ENCODE results near the gene DSTYK. TPM values are rescaled to one million over a fixed set of nuclear protein-coding genes. Genes with fewer than 3 reads are reported as not detected.

The DSTYK gene
- total RNA-seq, 1 donor from 2014 or later = 16.9 TPM

DNA sequence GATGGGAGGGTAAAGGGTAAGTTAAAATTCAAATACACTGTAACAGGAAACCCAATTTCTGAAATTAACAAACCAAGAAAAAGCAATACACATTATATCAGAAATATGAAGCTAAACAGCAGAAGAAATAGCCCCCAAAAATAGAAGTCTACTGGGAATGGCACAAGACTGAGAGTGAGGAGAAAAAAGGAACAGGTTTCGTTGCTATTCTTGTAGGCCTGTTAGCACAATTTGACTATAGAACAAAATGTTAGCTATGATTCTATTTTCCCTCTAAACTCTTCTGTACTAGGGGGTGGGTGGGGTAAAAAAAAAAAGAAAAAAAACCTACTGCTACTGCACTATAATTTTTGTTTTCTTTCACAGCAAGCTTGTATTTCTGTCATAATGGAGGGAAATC, 102.2 kb downstream of the DSTYK start:
- intact Hi-C loops (cut with DNase I) = no loop called here
- ATAC-seq (no peak), DNase-seq (ENCODE audit: low spot score) (no peak)

DNA sequence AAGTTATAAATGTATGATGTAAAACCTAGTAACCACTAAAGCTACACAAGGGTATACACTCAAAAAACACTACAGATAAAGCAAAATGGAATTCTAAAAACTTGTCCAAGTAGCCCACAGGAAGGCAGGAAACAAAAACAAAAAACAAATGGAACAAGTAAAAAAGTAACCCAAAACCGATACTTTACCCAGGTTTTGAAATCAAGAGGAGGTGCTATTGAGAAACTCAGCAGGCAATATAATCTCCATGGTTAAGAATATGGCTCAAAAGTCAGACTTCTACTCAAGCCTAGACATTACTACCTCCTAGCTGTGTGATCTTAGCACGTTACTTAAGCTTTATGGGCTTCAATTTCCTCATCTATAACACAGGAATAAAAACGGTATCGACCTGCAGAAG, 103.0 kb downstream of the DSTYK start:
- ATAC-seq = no peak
- DNase-seq (ENCODE audit: low spot score) = no peak
- intact Hi-C loops (cut with DNase I) = no loop called here

DNA sequence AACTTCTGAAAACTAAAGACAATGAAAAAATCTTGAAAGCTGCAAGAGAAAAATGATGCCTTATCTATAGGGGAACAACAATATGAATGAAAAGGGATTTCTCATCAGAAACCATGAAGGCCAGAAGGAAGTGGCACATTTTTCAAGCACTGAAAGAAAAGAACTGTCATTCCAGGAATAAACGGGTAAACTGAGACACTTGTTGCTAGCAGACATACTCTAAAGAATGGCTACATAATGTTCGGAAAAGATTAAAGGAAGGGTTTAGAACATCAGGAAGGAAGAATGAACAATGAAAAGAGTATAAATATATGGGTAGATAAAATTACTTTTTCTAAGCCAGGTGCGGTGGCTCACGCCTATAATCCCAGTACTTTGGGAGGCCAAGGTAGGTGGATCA, 104.2 kb downstream of the DSTYK start:
- intact Hi-C loops (cut with DNase I) = no loop called here
- DNase-seq (ENCODE audit: low spot score) (no peak), ATAC-seq (no peak)

DNA sequence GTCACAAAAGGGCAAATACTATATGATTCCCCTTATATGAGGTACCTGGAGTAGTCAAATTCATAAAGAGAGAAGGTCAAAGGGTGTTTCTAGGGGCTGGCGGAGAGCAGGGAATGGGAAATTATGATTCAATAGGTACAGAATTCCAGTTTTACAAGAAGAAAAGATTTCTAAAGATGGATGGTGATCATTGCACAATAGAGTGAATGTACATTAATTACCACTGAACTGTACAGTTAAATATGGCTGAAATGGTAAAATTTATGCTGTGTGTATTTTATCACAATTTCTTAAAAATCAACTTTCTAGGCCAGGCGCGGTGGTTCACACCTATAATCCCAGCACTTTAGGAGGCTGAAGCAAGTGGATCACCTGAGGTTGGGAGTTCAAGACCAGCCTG, 109.1 kb downstream of the DSTYK start:
- ATAC-seq = no peak
- intact Hi-C loops (cut with DNase I) = no loop called here
- DNase-seq (ENCODE audit: low spot score) = no peak

DNA sequence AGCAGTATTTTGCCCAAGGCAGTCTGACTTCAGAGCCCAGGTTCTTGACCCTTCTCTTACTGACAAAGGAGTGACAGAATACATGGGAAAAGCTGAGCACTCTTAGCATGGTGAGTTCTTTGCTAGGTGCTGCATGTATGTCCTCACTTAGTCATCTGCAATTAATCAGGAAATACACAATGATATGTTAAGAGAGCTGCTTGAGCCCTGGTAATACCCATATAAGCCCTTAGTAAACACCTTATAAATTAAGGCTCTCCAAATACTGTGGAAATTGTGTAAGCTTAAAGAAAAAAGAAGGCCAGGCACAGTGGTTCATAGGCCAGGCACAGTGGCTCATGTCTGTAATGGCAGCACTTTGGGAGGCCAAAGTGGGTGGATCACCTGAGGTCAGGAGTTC, 113.3 kb downstream of the DSTYK start:
- DNase-seq (ENCODE audit: low spot score) (no peak), ATAC-seq (no peak)
- intact Hi-C loops (cut with DNase I) = no loop called here

DNA sequence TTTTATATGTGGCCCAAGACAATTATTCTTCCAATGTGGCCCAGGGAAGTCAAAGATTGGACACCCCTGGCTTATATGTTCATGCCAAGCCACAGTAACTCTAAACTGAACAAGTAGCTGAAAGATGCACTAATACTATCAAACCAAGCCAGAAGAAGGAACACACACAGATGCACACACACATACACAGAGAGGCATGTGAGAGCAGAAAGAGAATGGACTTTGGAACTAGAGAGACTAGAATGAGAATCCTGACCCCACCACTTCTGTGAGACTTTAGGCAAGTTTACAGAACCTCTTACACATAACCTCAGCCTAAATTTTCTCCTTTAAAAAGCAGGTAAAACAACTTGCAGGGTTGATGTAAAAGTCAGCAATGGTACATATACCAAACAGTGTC, 116.1 kb downstream of the DSTYK start:
- DNase-seq (ENCODE audit: low spot score) (no peak), ATAC-seq (no peak)
- intact Hi-C loops (cut with DNase I) = loop anchor here (2.0 kb wide), 1 partner anchor 21 kb away; no protein-coding TSS in a partner anchor

Other genes with a start within 250 kb of the DSTYK start
- gene CNTN2, start 168.5 kb downstream of the DSTYK start, total RNA-seq = 8.0 TPM
- gene TMEM81, start 127.2 kb downstream of the DSTYK start, total RNA-seq = 2.8 TPM
- gene RBBP5, start 89.7 kb downstream of the DSTYK start, total RNA-seq = 18.1 TPM
- gene TMCC2, start 16.2 kb upstream of the DSTYK start, total RNA-seq = 14.8 TPM
- gene NUAK2, start 110.0 kb upstream of the DSTYK start, total RNA-seq = 4.7 TPM
- gene KLHDC8A, start 145.2 kb upstream of the DSTYK start, total RNA-seq = 17.4 TPM
- not detected for gene LEMD1, start 210.4 kb upstream of the DSTYK start, total RNA-seq
- 0.13 TPM for gene BLACAT1, start 244.3 kb upstream of the DSTYK start, total RNA-seq

Data from sciatic nerve (tissue), 2 donors.